ENCODE data around the gene SMIM41. TPM values are rescaled to one million over a fixed set of nuclear protein-coding genes. Genes with fewer than 3 reads are reported as not detected.
A peak's percentile ranks its signal among the peaks of the same experiment; 100 is the strongest.

The SMIM41 gene
- total RNA-seq, 1 donor = under 0.01 TPM

DNA sequence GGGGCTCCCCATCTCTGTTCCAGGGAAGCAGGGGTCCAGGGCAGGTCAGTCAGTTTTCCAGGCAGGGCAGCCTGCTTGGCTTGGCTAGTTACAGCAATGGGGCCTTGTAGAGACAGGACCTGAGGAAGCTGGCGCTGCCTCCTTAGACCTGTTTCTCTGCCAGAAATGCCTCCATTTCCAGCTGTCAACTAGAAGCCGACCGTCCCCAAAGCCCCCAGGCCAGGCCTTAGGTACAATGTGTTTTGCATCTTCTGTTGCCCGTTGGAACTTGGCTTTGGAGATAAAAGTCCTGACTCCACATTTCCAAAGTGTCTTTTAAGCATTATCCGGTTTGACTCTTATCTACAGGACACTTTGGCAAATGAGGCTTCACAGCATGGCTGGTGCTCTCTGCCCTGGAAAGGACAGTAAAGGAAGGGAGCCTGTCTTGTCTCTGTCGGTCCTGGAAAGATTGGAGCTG, 69.7 kb downstream of the SMIM41 start:
- H3K4me3 ChIP-seq (ENCODE audit: insufficient read depth, low read length) = no peak overlapping the region
- DNase-seq (ENCODE audit: insufficient read length, low spot score, missing footprints) = peak; percentile 57
- no peaks in the 10 kb centered on the region for H4K20me1 ChIP-seq (ENCODE audit: insufficient read depth, low read length)
- peak overlapping the region; percentile 41 for H3K27ac ChIP-seq (ENCODE audit: low read depth, low read length)
- no peaks in the 10 kb centered on the region for H3K9me3 ChIP-seq (ENCODE audit: low read depth, low read length)
- H2AFZ ChIP-seq (ENCODE audit: low read length) = no peak overlapping the region
- no peak overlapping the region for H3K4me2 ChIP-seq (ENCODE audit: insufficient read depth, low read length)
- H3K27me3 ChIP-seq (ENCODE audit: insufficient read depth, low read length) = no peaks in the 10 kb centered on the region
- H3K79me2 ChIP-seq (ENCODE audit: insufficient read depth, low read length) = no peaks in the 10 kb centered on the region
- peaks cover 27% of the 10 kb centered on the region for H3K4me1 ChIP-seq (ENCODE audit: insufficient read depth, low read length)
- H3K36me3 ChIP-seq (ENCODE audit: insufficient read depth, low read length) = no peaks in the 10 kb centered on the region
- TF ChIP-seq, protein P1, sequence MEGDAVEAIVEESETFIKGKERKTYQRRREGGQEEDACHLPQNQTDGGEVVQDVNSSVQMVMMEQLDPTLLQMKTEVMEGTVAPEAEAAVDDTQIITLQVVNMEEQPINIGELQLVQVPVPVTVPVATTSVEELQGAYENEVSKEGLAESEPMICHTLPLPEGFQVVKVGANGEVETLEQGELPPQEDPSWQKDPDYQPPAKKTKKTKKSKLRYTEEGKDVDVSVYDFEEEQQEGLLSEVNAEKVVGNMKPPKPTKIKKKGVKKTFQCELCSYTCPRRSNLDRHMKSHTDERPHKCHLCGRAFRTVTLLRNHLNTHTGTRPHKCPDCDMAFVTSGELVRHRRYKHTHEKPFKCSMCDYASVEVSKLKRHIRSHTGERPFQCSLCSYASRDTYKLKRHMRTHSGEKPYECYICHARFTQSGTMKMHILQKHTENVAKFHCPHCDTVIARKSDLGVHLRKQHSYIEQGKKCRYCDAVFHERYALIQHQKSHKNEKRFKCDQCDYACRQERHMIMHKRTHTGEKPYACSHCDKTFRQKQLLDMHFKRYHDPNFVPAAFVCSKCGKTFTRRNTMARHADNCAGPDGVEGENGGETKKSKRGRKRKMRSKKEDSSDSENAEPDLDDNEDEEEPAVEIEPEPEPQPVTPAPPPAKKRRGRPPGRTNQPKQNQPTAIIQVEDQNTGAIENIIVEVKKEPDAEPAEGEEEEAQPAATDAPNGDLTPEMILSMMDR (IDR thresholded peaks at IDR 0.05; ENCODE audit: extremely low read depth, low read depth, low read length) = no peak

DNA sequence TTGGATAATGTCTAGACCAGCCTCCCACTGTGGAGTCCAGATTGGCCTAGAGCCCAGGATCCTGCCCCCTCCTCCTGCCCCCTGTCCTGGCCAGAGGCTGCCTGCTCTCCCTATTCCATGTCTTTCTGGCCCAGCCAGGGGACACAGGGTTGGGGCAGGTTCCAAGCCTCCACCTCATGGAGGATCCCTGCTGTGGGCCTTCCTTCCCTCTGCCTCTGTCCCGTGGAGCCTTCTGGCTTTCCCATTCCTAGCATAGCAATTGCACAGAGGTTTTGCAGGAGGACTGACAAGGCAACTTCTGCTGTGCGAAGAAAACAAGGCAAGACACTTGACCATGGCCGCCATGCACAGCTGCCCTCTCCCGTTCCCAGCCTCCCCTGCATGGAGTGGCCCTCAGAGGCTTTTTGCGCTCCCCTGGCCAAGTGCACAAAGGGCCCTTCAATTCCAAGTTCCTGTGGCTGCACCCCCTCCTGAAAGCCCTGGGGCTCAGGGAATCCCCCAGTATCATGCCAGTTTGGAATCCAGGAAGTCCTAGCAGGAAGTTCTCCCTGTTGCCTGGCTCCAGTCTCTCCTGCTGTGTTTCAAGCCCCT, 70.2 kb downstream of the SMIM41 start:
- Histone ChIP-seq H3K4me2 (ENCODE audit: insufficient read depth, low read length) (no peak overlapping the region), H3K4me1 (ENCODE audit: insufficient read depth, low read length) (peaks cover 27% of the 10 kb centered on the region), H3K27ac (ENCODE audit: low read depth, low read length) (peak overlapping the region; percentile 23), H3K79me2 (ENCODE audit: insufficient read depth, low read length) (no peaks in the 10 kb centered on the region), H3K36me3 (ENCODE audit: insufficient read depth, low read length) (no peaks in the 10 kb centered on the region), H4K20me1 (ENCODE audit: insufficient read depth, low read length) (no peaks in the 10 kb centered on the region), H3K9me3 (ENCODE audit: low read depth, low read length) (no peaks in the 10 kb centered on the region), H2AFZ (ENCODE audit: low read length) (no peak overlapping the region), H3K4me3 (ENCODE audit: insufficient read depth, low read length) (no peak overlapping the region), H3K27me3 (ENCODE audit: insufficient read depth, low read length) (no peaks in the 10 kb centered on the region)
- TF ChIP-seq, protein P1 (IDR thresholded peaks at IDR 0.05; ENCODE audit: extremely low read depth, low read depth, low read length) = no peak
- DNase-seq (ENCODE audit: insufficient read length, low spot score, missing footprints) = peak; percentile 74

DNA sequence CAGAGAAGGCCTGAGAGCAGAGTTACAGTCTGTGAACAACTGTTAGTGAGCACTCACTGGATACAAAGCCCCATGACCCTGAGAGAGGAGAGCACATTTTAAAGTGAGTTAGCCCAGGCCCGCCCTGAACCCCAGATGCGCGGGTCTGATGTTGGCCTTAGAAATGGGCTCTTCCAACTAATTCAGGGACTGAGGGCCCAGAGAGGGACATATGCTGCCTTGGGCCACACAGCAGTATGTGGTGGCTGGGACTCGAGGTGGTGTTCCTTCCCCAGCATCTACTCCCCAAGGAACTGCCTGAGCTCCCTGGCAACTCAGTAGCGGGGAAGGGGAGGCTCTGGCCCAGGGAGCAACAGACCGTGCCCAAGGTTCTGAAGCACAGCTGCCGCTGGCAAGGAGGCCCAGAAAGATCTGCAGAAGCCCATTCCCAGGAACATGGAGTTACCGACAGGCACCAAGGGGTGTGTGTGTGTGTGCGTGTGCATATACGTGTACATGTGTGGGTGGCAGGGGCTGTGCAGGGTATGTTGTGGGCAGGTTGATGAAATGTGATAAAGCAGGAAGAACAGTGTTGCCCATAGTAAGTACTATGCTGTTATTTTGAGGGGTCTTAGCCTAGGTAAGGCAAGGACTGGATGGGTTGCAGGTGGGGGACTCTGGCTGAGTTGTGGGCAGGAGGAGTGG, 71.8 kb downstream of the SMIM41 start:
- Histone ChIP-seq H3K9me3 (ENCODE audit: low read depth, low read length) (no peaks in the 10 kb centered on the region), H3K27ac (ENCODE audit: low read depth, low read length) (no peak overlapping the region), H3K36me3 (ENCODE audit: insufficient read depth, low read length) (no peaks in the 10 kb centered on the region), H3K79me2 (ENCODE audit: insufficient read depth, low read length) (no peaks in the 10 kb centered on the region), H3K4me2 (ENCODE audit: insufficient read depth, low read length) (no peak overlapping the region), H3K27me3 (ENCODE audit: insufficient read depth, low read length) (no peaks in the 10 kb centered on the region), H2AFZ (ENCODE audit: low read length) (no peak overlapping the region), H3K4me1 (ENCODE audit: insufficient read depth, low read length) (peaks cover 27% of the 10 kb centered on the region), H4K20me1 (ENCODE audit: insufficient read depth, low read length) (no peaks in the 10 kb centered on the region), H3K4me3 (ENCODE audit: insufficient read depth, low read length) (no peak overlapping the region)
- TF ChIP-seq, protein P1 (IDR thresholded peaks at IDR 0.05; ENCODE audit: extremely low read depth, low read depth, low read length) = no peak
- DNase-seq (ENCODE audit: insufficient read length, low spot score, missing footprints) = peak; percentile 55

All from osteoblast (primary cell).